ENCODE measurements around the gene DMD. TPM values are rescaled to one million over a fixed set of nuclear protein-coding genes. Genes with fewer than 3 reads are reported as not detected.

DMD gene
- total RNA-seq, 1 donor from 2014 or later, result 1.7 TPM

GRCh38 chrX:31115398-31115797, 2096.0 kb downstream of the DMD start:
- no peaks in the 10 kb centered on the region for H3K9me3 Mint-ChIP-seq (ENCODE audit: unreplicated experiment)
- TF ChIP-seq CTCF (IDR thresholded peaks at IDR 0.05; ENCODE audit: partially characterized antibody, unreplicated experiment), result no peak
- H3K36me3 Mint-ChIP-seq (ENCODE audit: unreplicated experiment), result no peaks in the 10 kb centered on the region
- DNase-seq, result no peak
- H3K27ac Mint-ChIP-seq (ENCODE audit: unreplicated experiment), result no peak overlapping the region
- H3K27me3 Mint-ChIP-seq (ENCODE audit: unreplicated experiment), result no peaks in the 10 kb centered on the region
- H3K4me1 Mint-ChIP-seq (ENCODE audit: low read depth, unreplicated experiment), result no peaks in the 10 kb centered on the region
- no peak overlapping the region for H3K4me3 Mint-ChIP-seq (ENCODE audit: unreplicated experiment)

- DNase-seq, result no peak
- Mint-ChIP-seq H3K27me3 (ENCODE audit: unreplicated experiment) (no peaks in the 10 kb centered on the region), H3K36me3 (ENCODE audit: unreplicated experiment) (no peaks in the 10 kb centered on the region), H3K4me1 (ENCODE audit: low read depth, unreplicated experiment) (no peaks in the 10 kb centered on the region), H3K4me3 (ENCODE audit: unreplicated experiment) (no peak overlapping the region), H3K27ac (ENCODE audit: unreplicated experiment) (no peak overlapping the region), H3K9me3 (ENCODE audit: unreplicated experiment) (no peaks in the 10 kb centered on the region)
- no peak for TF ChIP-seq CTCF (IDR thresholded peaks at IDR 0.05; ENCODE audit: partially characterized antibody, unreplicated experiment)
Observed at GRCh38 chrX:31114858-31115257, 2096.5 kb downstream of the DMD start.

GRCh38 chrX:31112226-31112999, 2098.9 kb downstream of the DMD start:
- H3K4me3 Mint-ChIP-seq (ENCODE audit: unreplicated experiment), result no peak overlapping the region
- H3K9me3 Mint-ChIP-seq (ENCODE audit: unreplicated experiment), result no peaks in the 10 kb centered on the region
- no peak for TF ChIP-seq CTCF (IDR thresholded peaks at IDR 0.05; ENCODE audit: partially characterized antibody, unreplicated experiment)
- no peaks in the 10 kb centered on the region for H3K4me1 Mint-ChIP-seq (ENCODE audit: low read depth, unreplicated experiment)
- H3K27me3 Mint-ChIP-seq (ENCODE audit: unreplicated experiment), result no peaks in the 10 kb centered on the region
- no peak for DNase-seq
- no peaks in the 10 kb centered on the region for H3K36me3 Mint-ChIP-seq (ENCODE audit: unreplicated experiment)
- no peak overlapping the region for H3K27ac Mint-ChIP-seq (ENCODE audit: unreplicated experiment)

GRCh38 chrX:31110657-31111056, 2100.7 kb downstream of the DMD start:
- no peak overlapping the region for H3K27ac Mint-ChIP-seq (ENCODE audit: unreplicated experiment)

More at GRCh38 chrX:31110657-31111056, 2100.7 kb downstream of the DMD start:
- H3K4me1 Mint-ChIP-seq (ENCODE audit: low read depth, unreplicated experiment), result no peaks in the 10 kb centered on the region
- no peak for DNase-seq
- H3K36me3 Mint-ChIP-seq (ENCODE audit: unreplicated experiment), result no peaks in the 10 kb centered on the region
- no peak for TF ChIP-seq CTCF (IDR thresholded peaks at IDR 0.05; ENCODE audit: partially characterized antibody, unreplicated experiment)
- H3K9me3 Mint-ChIP-seq (ENCODE audit: unreplicated experiment), result no peaks in the 10 kb centered on the region
- no peaks in the 10 kb centered on the region for H3K27me3 Mint-ChIP-seq (ENCODE audit: unreplicated experiment)
- H3K4me3 Mint-ChIP-seq (ENCODE audit: unreplicated experiment), result no peak overlapping the region
